Activated CD4-positive, CD25-positive, alpha-beta regulatory T cell treated with anti-CD3 and anti-CD28 coated beads, Interleukin-2, amount 50 U/mL, for 16 hours (primary cell): ENCODE results near the gene GOLGA7B.

Experiments used
- DNase-seq: peaks from one replicate; pipeline ENCODE4 v3.0.0-alpha.2; 2020; ENCODE audit warnings: low read depth, low spot score

The GOLGA7B gene

GRCh38 chr10:97849687-97850402, at the start of gene GOLGA7B:
Gene GOLGA7B, plus strand, starts transcription at chr10:97849843. Its CDS starts 461 bp downstream, at chr10:97850304.
- no peak for DNase-seq

DNA sequence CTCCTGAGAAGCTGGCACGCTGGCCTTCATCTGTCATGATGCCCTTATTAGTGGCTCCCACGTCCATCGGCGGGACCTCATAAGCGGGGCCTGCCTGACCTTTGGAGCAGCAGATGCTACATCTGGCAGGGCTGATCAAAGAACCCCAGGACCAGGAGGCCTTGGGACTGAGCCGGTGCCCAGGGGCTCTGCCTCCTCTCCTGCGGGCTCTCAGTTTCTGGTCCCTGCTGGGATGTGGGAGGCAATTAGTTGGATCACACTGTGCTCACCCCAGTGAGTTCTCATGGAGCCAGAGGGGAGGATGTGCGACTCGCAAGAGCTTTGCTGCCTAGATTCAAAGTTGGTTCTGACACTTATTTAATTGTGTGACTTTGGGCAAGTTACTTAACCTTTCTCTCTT, 49.2 kb upstream of the GOLGA7B start:
- no peak for DNase-seq

GRCh38 chr10:97801422-97801821, 48.2 kb upstream of the GOLGA7B start:
- no peak for DNase-seq

GRCh38 chr10:97805096-97805884, 44.4 kb upstream of the GOLGA7B start:
- no peak for DNase-seq

DNA sequence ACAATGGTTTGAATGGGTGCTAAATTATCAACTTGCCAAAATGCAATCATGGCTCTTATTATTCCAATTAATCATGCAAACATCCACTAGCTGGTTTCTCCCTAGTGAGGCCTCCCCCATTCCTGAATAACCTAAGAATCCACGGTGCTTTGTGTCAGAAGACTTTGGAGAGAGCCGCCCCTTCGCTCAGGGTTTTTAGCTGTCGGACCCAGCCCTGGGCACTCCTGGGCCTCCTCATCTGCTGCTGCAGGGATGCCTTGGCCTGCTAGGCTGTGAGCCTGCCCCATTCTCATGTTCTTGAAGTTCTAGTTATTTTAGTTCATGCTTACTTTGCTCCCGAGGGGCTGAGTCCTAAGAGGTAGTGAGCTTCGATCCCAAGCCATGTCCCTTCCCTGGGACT, 43.7 kb upstream of the GOLGA7B start:
- DNase-seq = no peak

DNA sequence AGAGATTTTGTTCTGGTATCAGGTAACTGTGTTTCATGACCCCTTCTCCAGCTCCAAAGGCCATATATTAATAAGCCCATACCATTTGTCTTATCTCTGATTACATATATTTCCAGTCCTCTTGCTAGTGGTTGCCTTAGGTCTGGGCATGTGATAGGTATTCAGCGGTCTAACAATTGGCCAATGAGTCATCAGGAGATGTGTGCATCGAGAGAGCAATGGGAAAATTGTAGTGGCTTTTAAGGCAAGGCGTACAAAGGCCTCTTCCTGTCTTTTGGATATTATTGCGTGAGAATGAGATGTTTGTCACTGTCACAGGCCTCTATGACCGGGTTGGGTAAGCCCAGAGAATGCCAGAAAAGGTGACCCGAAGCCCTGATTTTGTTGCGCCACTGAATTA, 39.2 kb upstream of the GOLGA7B start:
- DNase-seq = no peak

DNA sequence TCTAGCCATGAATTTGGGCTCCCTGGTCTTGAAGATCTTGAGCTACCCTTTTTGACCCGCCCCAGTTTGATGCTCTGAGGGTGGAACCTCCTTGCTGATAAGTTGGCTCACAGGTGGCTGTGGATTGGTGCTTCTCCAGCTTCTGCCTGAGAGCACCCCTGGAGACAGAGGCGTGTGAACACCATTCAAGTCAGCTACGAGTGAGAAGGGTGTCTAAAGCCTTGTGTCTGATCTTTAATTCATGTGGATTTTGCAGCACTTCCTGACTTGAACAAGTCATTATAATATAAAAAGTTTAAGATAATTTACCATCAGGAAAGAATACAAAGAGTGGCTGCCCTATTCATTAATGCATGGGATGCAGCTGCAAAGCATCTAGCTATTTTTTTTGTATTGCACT, 37.7 kb upstream of the GOLGA7B start:
- no peak for DNase-seq

DNA sequence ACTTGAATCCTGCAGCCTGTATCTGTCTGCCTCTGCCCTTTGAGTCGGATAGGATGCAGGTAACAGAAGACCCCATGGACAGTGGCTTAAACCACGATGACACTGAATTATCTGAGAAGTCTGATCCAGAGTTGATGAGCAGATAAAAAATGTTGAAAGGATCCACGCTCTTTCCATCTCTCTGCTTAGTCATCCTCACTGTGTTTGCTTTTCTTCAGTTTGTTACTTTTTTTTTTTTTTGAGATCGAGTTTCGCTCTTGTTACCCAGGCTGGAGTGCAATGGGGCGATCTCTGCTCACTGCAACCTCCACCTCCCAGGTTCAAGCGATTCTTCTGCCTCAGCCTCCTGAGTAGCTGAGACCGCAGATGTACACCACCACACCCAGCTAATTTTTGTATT, 36.9 kb upstream of the GOLGA7B start:
- DNase-seq = no peak

- DNase-seq = no peak
Measured at GRCh38 chr10:97813311-97813710, 36.3 kb upstream of the GOLGA7B start.

DNA sequence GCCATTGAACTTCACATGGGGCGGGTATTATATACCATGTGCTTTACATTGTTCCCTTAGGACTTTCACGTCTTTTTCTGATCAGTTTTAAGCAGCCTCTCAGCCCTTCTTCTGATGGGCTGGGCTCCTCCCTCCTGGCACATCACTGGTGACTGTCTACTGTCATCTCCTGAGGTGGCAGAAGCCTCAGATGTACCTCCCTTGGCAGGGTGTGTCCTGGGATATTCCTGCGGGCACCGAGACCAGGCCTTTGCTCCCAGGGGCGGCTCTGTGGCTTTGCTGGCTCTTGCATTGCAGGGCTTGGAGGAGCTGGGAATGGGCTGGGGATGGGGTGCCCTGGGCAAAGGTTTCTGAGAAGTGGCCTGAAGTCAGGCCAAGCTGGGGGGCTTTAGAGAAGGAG, 34.6 kb upstream of the GOLGA7B start:
- no peak for DNase-seq

DNA sequence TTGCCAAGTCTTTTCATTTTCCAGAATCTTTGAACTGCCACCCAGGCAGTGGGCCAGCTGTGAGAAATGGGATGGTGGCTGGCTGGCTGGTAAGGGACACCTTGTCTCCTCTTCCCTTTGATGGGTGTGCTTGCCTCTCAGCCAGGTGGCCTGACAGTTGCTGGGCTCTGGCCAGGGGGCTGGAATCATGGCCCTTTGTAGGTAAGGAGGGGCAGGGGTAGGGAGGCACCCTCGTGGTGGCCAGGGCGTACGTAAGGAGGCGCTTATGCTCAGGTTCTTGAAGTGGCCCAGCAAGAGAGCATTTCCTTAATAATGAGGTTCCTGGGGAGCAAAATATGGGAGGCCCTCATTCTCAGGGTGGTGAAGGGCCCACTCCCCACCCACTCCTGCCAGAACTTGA, 33.0 kb upstream of the GOLGA7B start:
- no peak for DNase-seq

- DNase-seq = no peak
Measured at GRCh38 chr10:97818572-97818971, 31.1 kb upstream of the GOLGA7B start.

DNA sequence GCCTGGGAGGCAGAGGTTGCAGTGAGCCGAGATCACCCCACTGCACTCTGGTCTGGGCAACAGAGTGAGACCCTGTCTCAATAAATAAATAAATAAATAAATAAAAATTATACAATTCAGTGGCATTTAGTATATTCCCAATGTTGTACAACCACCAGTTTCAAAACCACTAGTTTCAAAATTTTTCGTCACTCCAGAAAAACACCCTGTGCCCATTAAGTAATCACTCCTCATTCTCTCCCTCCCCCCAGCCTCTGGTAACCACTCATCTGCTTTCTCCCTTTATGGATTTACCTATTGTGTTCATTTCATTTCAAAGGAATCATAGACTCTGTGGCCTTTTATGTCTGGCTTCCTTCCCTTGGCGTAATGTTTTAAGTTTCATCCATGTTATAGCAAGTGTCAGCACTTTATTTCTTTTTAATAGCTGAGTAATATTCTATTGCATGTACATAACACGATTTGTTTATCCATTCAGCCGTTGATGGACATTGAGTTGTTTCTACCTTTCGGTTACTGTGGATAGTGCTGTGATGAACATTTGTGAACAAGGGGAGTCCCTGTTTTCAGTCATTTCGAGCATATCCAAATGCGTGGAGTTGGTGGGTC, 29.4 kb upstream of the GOLGA7B start:
- no peak for DNase-seq

- DNase-seq = no peak
Measured at GRCh38 chr10:97821308-97822038, 28.2 kb upstream of the GOLGA7B start.

GRCh38 chr10:97822261-97822687, 27.4 kb upstream of the GOLGA7B start:
- DNase-seq = no peak

DNA sequence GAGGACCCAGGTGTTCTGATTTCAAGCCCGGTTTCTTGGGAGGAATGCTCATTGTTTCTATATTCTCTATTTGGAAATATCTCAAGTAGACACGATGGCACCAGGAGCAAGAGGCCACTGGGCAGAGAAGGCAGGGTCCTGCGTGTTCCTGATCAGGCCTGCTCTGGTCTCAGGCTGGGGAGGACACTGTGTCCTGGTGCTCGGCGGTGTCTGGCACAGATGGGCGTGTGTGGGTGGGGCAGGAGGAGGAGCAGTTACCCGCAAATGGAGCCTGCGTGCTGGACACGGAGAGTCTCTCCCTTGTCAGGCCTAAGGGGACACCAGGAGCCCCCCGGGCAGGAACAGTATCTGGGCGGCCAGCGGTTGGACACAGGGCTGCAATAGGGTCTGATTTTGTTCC, 25.9 kb upstream of the GOLGA7B start:
- no peak for DNase-seq

DNA sequence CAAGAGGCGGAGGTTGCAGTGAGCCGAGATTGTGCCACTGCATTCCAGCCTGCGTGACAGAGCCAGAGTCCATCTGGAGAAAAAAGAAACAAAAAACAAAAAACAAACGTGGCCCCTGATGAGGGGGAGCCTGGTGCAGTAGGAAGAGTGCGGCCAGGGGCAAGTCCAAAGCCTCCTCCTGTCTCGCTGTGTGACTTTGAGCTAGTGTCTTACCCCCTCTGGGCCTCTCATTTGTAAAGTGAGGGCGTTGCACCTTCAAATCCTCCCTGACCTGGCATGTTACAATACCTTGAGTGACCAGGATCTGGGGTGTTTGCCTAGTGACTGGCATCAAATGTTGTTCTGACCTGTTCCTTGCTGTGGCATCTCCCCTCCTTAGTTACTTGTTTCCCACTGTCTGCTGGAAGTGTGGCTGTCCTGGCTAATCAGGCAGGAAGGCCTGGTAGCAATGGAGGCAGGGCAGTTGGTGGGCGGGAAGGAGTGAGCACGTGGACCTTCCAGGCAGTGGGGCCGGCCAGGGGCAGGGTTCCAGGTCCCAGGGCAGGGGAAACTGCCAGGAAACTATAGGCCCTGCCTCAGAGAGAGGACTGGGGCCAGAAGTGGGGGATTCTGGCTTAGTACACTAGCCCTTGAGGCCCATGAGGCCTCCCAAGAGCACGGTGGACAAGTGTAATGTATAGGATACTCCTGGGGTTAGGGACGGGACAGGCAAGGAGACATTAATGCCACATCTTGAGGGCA, 24.5 kb upstream of the GOLGA7B start:
- DNase-seq = no peak

DNA sequence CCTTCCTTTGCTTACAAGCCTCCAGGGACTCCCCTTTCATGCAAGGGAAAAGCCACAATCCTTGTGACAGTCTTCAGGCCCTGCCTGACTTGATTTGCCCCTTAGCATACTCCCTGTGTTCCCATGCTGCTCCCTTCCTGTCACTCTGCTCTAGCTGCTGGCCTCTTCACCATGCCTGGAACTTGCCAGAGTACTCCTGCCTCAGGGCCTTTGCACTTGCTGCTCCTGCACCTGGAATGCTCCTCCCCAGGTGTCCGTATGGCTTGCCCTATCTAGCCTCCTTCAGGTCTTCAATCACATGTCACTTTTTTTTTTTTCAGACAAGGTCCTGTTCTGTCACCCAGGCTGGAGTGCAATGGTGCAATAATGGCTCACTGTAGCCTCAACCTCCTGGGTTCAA, 22.8 kb upstream of the GOLGA7B start:
- no peak for DNase-seq

DNA sequence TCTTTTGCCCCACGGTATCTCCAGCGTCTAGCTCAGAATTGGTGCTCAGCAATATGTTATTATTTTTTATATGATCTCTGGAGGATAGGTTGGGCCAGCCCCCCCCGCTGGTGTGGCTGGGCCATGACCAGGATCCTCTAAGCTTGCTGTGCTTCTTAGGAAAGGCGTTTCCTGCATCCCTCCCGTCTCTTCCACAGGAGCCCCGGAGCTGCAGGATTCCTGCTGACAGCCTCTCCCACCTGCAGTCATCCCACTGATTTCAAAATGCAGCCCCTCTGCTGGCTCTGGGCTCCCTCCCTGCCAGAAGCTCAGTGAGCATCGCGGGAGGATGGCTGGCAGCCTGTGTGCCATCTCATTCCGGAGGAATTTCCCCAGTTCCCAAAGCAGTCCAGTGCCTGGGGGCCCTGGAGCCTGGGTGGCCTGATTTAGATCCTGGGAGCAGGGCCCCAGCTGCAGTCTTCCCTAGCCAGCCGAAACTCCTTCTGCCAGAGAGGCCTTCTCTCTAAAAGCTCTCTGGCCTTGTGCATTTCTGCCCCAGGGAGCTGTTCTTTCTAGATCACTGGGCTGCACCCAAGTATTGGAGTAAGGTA, 21.8 kb upstream of the GOLGA7B start:
- DNase-seq = no peak

- no peak for DNase-seq
Measured at GRCh38 chr10:97828721-97829120, 20.9 kb upstream of the GOLGA7B start.

DNA sequence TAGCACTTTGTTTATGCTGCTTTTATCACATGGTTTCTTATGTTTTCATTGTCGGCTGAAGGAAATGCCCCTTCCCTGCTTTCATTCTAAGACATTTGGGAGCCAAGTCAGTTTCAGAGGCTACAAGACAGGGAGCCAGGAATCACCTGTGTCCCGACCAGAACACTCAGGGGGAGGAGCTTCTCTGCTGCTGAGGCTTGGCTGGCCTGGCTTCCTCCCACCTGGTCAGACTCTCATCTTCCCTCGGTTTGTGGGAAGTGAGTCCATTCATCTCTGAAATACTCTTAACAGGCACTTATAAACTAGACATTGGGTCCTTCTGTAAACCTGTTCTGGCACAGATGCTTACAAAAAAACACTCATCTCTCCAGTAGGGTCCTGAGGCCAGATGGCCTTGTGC, 19.6 kb upstream of the GOLGA7B start:
- DNase-seq = no peak
